ENCODE results near the gene FXYD4.
"Not testable (repeated sequence)": the region's sequence is repeated elsewhere in the genome, so short reads cannot be mapped to it uniquely, and the experiment has no call there.

FXYD4 gene

DNA sequence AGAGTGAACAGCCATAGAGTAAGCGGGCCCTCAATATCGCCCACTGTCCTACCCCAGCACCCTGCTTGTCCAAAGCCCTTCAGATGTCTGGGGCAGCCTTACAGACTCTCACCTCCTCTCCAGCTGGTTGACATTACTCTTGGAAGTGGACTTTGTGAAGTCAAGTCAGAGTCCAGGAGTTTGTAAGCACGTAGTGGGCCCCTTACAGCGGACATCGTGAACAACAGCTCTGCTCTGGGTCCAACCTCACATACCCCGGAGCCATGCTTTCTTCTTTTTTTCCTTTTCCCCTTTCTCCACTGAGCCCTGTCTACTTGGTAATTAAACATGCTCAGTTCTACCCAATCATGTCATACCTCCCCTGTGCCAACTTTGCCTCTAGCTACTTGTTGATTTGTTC is 20.1 kb downstream of the FXYD4 start:
- no peak for DNase-seq (ENCODE audit: low read depth)
- TF ChIP-seq, protein P1, sequence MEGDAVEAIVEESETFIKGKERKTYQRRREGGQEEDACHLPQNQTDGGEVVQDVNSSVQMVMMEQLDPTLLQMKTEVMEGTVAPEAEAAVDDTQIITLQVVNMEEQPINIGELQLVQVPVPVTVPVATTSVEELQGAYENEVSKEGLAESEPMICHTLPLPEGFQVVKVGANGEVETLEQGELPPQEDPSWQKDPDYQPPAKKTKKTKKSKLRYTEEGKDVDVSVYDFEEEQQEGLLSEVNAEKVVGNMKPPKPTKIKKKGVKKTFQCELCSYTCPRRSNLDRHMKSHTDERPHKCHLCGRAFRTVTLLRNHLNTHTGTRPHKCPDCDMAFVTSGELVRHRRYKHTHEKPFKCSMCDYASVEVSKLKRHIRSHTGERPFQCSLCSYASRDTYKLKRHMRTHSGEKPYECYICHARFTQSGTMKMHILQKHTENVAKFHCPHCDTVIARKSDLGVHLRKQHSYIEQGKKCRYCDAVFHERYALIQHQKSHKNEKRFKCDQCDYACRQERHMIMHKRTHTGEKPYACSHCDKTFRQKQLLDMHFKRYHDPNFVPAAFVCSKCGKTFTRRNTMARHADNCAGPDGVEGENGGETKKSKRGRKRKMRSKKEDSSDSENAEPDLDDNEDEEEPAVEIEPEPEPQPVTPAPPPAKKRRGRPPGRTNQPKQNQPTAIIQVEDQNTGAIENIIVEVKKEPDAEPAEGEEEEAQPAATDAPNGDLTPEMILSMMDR (conservative IDR thresholded peaks at IDR 0.05; ENCODE audit: low read depth, low read length): no peak
- no peak overlapping the region for H3K4me3 ChIP-seq (ENCODE audit: low read length)

GRCh38 chr10:43392748-43393147 is 21.3 kb downstream of the FXYD4 start:
- no peak overlapping the region for H3K4me3 ChIP-seq (ENCODE audit: low read length)

DNA sequence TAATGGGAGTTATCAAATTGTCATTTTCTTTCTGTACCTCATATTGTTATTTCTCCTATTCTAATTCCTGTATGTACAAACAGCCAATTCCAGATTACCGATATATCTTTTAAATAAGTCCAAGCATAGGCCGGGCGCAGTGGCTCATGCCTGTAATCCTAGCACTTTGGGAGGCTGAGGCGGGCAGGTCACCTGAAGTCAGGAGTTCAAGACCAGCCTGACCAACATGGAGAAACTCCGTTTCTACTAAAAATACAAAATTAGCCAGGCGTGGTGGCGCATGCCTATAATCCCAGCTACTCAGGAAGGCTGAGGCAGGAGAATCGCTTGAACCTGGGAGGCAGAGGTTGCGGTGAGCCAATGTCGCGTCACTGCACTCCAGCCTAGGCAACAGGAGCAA is 21.8 kb downstream of the FXYD4 start:
- DNase-seq (ENCODE audit: low read depth); H3K4me3 ChIP-seq (ENCODE audit: low read length): not testable (repeated sequence)

More at GRCh38 chr10:43392748-43393147, 21.3 kb downstream of the FXYD4 start:
- DNase-seq (ENCODE audit: low read depth): no peak
- TF ChIP-seq, protein P1 (conservative IDR thresholded peaks at IDR 0.05; ENCODE audit: low read depth, low read length): no peak

- DNase-seq (ENCODE audit: low read depth): no peak
- TF ChIP-seq, protein P1 (conservative IDR thresholded peaks at IDR 0.05; ENCODE audit: low read depth, low read length): no peak
- H3K4me3 ChIP-seq (ENCODE audit: low read length): no peak overlapping the region
Measured at GRCh38 chr10:43393606-43394360, 22.3 kb downstream of the FXYD4 start.

DNA sequence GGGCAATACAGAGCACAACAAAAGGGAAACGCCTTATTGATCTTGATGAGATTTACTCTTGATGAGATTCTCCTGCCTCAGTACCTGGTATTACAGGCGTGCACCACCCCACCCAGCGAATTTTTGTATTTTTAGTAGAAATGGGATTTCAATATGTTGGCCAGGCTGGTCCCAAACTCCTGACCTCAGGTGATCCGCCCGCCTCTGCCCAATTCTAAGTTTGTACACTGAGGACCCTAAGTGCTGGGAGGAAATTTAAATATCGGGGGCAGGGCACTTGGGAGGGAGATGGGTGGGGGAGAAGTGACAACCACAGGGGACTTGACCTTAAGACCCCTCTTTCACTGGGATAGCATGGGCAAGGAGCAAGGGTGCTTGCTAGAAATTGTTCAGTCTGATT is 23.4 kb downstream of the FXYD4 start:
- no peak for DNase-seq (ENCODE audit: low read depth)
- TF ChIP-seq, protein P1 (conservative IDR thresholded peaks at IDR 0.05; ENCODE audit: low read depth, low read length): no peak
- H3K4me3 ChIP-seq (ENCODE audit: low read length): peak overlapping the region; percentile 74

- TF ChIP-seq, protein P1 (conservative IDR thresholded peaks at IDR 0.05; ENCODE audit: low read depth, low read length): no peak
- peak overlapping the region; percentile 74 for H3K4me3 ChIP-seq (ENCODE audit: low read length)
- no peak for DNase-seq (ENCODE audit: low read depth)
Measured at GRCh38 chr10:43395571-43396060, 24.2 kb downstream of the FXYD4 start.

- DNase-seq (ENCODE audit: low read depth): no peak
- H3K4me3 ChIP-seq (ENCODE audit: low read length): peak overlapping the region; percentile 74
- TF ChIP-seq, protein P1 (conservative IDR thresholded peaks at IDR 0.05; ENCODE audit: low read depth, low read length): no peak
Measured at GRCh38 chr10:43396061-43396927, 24.9 kb downstream of the FXYD4 start.

Data from retinal pigment epithelial cell (primary cell).